Measurements from ENCODE around the gene BBX.

The BBX gene

DNA sequence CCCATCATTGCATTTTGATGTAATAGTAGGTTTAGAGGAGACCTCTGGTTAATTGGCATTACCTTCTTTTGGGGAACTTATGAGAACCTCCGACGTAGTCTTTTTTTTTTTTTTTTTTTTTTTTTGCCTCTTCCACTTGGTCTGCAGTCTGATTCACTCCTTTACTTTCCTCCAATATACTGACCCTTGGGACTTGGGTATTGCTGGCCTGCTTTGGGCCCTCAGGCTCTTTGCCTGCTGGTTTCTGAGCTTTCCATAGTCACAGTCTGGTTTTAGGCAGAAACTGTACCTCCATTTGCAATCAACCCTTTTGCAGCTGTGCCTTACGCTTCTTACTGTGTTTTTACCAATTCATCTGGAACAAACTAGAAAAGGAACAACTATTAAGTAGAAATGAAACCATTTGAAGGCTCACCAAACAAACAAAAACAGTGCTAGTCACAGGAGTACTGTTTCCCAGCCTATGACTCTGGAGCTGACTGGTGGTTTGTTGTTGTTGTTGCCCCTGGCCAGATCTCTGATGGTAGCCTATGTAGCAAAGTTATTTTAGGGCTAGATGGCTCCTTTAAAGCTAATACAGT is 272.8 kb downstream of the BBX start:
- DNase-seq (ENCODE audit: low read depth in 1 of 2, low spot score in 1 of 2), result no peak

DNA sequence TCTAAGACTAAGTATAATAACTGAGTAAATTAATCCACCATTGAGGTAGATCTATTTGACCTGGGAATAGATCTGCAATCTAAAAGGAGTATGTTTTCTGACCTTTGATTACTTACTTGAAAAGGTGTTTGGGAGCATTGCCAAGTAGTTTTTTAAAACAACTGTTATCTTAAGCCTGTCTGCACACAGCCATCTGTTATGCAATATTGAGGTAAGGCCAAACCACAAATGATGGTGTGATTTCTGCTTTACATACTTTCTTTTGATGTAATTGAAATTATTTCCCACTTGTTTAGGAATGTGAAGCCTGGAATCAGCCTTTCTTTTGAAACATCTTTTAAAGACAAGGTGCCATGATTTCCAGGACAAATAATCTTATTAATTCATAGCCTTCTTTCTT is 274.0 kb downstream of the BBX start:
- DNase-seq (ENCODE audit: low read depth in 1 of 2, low spot score in 1 of 2), result no peak

DNA sequence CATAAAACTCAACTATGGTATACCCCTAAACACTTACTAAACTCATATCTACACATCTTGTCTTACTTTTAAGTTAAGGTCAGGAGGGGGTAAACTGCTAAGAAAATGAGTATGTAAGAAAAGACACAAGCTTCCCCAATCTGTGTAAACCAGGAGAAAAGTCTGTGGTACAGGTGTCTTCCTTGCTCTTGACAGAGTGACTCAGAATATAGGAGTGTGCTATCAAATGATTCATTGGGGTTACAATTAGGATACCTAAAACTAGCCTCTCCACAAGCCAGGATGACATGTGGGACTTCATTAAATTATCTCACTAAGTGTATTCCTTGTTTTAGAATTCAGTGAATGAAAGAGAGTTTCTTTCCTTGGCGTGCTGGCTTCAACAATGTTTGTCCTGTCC is 274.8 kb downstream of the BBX start:
- no peak for DNase-seq (ENCODE audit: low read depth in 1 of 2, low spot score in 1 of 2)

DNA sequence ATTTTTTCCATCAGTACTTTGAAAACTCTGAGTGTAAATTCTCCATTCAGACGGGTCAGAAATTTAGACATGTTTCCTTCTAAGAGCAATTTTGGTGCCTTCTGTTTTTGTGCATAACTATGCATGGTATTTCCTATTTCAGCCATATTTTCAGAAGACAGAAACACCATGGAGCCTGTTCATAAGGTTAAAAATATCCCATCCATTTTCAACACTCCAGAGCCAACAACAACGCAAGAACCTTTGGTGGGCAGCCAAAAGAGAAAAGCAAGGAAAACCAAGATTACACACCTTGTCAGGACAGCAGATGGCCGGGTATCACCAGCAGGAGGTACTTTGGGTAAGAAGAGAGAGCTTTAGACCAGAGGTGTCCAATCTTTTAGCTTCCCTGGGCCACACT is 275.6 kb downstream of the BBX start:
- no peak for DNase-seq (ENCODE audit: low read depth in 1 of 2, low spot score in 1 of 2)

DNA sequence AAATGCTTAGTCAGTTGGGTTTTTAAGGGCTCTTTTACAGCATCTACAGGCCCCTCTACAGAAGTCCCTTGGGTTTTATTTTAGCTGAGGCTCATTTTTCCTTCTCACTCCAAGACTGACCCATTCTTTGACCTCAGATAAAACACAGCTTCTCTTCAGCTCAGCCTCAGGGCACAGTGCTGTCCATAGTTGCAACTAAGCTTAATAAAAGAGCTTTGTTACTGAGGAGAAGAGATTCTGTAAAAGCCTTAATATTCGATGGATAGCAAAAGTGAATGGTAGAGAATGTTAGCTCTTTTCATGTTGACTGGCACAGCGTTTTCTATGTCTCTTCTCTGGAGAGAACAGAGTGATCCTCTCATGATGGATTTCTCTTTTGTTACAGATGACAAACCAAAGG is 277.9 kb downstream of the BBX start:
- DNase-seq (ENCODE audit: low read depth in 1 of 2, low spot score in 1 of 2), result no peak

DNA sequence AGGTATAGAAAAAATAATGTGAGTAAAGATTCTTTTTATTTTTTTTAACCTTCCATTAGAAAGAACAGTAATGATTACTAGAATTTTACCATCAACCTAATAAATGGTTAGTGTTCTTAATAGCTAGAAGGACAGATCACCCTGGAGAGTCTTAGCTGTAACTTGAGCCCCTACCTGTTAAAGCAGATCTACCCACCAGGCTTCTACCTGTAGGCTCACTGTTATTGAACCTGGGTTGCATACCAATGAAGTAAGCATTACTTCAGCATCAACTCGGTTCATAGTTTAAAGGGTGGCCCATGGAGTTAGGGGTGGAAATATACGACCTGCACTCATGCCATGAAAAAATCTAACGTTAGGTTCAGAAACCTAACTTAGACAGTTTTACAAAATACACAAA is 280.4 kb downstream of the BBX start:
- no peak for DNase-seq (ENCODE audit: low read depth in 1 of 2, low spot score in 1 of 2)

DNA sequence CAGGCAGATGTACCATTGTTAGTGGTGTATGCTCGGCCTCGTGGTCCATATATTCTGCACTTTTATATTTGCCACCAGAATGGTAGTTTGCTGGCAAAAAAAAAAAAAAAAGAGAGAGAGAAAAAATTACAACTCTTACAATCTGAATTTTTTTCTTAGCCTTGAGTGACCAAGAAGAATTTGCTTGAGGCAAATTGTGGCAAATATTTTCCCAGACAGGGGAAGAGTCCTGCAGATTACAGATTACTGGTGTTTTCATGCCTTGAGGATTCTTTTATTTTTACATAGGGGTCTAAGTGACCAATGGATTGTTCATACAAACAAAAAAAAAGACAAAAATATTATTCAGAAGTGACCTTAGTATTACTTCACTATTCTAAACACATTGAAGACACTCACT is 283.3 kb downstream of the BBX start:
- no peak for DNase-seq (ENCODE audit: low read depth in 1 of 2, low spot score in 1 of 2)

DNA sequence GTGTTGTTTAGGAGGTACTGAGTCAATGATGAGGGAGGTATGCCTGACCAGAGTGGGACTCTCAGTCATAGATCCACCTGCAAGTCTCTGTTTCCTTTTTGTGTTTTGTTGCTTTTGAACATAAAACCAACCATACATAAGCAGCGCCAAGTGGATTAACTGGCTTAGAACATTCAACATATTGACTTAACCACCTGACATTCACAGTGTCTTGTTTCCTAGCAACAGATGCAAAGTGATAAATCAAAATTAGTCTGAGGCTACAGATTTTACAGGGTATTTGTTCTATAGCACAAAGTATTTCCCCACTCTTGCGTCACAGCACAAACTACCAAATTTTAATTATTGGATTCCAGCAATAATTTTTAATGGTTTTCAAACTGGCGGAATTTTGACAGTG is 283.8 kb downstream of the BBX start:
- DNase-seq (ENCODE audit: low read depth in 1 of 2, low spot score in 1 of 2), result no peak

DNA sequence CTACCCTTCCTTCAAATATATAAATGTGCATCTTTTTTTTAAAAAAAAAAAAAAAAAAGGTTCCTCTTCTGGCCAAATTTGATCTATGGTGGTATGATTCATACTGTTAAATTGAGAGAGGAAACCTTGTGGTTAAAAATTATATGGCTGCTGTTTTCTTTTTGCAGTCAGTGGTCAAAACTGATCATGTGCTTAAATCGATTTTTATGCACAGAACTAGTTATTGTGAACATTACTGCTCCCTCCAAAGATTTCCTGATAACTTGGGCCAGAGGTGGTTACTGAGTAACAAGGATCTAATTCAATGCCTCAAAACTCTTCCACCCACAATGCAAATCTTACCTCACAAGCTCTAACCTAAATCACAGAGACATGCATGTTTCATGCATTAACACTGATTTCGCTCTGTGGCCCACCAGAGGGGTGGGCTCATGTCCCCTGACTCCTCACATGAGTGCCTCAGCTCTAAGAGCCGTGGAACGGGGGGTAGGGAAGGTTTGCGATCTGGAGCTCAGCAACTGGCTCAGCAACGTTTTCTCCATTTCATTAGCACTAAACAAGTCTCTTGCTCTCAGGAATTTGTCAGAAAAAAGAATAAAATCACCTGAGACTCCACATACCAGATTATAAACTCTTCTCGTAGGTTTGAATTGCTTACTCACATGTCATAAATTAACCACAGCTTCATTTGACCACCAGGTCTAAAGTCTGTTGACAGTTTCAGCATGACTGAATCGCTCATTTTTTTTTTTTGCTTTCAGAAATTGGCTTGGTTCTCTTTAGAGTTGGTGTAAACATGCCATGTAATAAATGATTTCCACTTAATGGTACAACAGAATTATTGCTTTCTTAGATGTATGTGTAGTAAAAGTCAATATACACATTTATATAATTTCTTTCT is 287.7 kb downstream of the BBX start:
- no peak for DNase-seq (ENCODE audit: low read depth in 1 of 2, low spot score in 1 of 2)

DNA sequence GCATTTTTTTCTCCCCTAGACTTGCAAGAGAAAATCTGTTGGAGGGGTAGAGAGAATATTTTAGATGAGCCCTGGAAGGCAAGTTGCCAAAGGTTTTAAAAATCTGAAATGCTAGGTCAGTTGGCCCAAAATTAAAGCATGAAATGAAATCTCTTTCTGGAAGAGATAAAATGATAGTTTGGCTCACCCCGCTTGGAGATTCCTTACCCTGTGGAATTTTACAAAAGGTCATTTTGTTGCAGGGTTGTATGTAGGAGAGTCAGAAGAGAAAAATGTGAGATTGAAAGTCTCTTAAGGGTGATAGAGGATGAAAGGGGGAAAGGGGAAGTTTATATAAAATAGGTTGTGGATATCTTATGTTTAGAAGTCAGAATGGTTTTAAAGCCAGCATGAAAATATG is 290.3 kb downstream of the BBX start:
- no peak for DNase-seq (ENCODE audit: low read depth in 1 of 2, low spot score in 1 of 2)

DNA sequence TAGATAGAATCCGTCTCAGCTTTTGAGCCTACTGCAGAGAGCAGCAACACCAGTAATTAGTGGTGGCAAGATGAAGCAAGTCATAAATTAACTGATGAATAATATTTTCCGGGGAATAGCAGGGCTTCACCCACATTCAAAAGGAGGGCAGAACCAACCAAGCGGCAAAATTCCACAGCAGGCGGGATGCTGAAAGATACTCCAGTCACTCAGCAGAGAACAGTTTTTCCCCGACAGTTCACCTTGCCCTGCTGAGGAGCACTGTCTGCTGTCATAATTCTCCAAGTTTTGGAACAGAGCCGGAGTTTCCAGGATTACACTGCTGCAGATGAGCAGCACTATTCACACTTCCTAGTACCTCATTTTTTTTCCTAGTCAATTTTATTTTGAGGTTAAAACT is 293.3 kb downstream of the BBX start:
- DNase-seq (ENCODE audit: low read depth in 1 of 2, low spot score in 1 of 2), result no peak

DNA sequence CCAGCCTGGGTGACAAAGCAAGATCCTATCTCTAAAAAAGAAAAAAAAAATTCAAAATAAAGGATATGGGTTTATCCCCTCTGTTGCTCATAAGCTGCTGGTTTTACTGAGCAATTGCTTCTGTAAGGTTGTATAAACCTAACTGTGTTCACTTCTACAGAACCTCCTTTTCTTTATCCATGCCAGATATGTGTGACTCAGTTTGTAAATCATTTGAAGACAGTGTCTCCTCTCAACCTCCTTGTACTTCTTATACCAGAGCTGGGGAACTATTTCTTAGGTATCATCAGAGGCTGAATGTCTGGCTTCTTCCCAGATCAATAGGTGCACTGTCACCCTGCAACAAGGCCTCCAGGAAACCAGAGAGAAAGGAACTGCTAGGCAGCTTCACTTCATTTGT is 294.3 kb downstream of the BBX start:
- no peak for DNase-seq (ENCODE audit: low read depth in 1 of 2, low spot score in 1 of 2)

DNA sequence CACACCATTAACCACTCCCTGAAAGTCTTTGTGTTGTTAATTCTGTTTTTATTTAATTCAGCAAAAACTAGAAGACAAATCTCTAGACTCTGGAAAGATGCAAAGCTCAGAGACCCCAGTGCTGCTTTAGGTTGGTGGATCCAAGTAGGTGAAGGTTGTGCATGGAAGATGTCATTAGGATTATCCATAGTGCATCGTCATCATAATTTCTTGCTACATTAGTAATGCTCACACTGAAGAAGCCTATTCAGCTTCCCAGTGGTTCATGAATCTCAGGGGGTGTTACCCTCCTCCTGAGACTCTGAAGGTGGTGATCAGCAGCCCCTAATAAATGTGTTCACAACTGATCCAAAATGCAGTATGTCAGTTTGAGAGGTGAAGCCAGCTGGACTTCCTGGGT is 295.3 kb downstream of the BBX start:
- no peak for DNase-seq (ENCODE audit: low read depth in 1 of 2, low spot score in 1 of 2)

DNA sequence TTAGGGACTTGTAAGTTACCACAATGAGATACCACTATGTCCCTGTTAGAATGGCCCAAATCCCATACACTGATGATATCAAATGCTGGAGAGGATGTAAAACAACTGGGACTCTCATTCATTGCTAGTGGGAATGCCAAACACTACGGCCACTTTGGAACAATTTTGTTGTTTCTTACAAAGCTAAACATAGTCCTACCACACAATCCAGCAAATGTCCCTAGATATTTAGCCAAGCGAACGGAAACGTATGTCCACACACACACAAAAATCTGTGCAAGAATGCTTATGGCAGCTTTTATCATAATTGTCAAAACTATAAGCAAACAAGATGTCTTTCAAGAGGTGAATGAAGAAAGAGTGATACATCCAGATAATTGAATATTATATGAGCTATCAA is 296.9 kb downstream of the BBX start:
- DNase-seq (ENCODE audit: low read depth in 1 of 2, low spot score in 1 of 2), result no peak

DNA sequence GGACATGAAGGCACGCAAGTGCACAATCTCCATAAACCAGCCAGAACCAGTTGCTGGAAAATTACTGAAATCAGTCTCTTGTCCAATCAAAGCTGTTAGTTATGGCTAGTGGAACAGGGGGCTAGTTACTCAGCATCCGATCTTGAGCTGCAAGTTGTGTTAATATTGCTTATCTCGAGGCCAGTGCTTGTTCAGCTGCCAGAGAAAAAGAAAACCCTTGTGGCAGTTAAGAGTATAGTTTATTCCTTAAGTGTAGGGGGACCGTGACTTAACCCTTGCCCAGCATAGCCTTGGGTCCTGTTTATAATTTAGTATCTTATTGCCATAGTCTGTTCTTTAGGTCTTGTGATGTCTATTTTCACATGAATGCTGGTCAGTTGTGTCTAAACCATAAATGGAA is 299.5 kb downstream of the BBX start:
- DNase-seq (ENCODE audit: low read depth in 1 of 2, low spot score in 1 of 2), result no peak

DNA sequence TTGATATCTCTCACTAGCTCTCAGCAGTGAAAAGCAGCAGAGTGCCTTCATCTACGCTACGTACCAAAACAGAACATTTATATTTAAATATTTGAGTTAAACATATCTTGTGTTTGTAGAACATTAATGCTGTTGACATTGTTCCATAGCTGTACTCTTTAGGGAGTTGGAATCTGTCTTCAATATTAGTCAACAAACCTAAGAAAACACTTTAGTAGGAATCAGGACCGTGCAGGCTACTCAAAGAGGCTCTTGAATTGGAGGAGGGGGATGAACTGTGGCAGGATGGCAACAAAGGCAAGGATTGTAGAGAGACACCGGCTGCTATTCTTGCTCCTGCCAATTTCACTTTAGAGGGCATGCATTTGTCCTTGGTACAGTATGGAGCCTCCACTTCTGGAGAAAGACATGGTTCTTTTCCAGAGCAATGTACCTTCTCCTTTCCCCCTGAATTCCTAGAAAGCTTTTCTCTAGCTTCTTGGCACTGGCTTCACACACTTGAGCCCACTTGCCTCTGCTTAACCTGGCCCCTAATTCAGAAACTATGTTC is 302.1 kb downstream of the BBX start:
- no peak for DNase-seq (ENCODE audit: low read depth in 1 of 2, low spot score in 1 of 2)

DNA sequence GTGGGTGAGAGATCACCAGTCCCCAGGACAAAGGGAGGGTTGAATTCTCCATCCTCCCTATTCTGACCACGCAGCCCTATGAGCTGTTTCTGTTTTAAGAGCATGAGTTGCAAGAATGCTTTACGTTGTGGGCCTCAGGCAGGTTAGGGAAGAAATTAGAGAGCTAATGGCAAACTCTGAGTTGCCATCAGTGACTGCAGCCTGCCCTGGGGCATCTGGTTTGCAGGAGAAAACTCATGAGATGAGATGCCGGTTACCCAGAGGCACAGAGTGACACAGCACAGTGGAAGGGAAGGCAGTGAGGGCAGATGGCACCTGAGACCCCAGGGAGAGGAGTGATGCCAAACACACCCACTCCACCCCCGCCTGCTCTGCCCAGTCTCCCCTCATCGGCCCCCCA is 302.8 kb downstream of the BBX start:
- no peak for DNase-seq (ENCODE audit: low read depth in 1 of 2, low spot score in 1 of 2)

DNA sequence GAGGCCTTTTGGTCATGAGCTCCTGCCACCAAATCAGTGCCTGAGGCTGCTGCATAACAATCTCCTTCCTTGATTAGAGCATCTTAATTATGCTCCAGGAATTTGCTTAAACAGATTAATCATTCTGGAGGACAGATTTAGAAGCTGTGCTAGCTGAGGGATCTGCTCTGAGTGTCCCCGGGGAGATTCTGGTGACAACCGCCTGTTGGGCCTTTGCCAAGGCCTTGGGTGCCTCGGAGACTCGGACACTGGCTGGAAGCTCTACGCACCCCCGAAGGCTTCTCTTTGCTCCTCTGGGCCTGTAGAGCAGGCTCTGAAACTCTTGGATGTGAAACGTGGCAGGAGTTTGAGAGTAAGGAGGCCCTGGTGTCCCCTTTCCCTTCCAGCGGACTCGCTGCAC is 304.0 kb downstream of the BBX start:
- DNase-seq (ENCODE audit: low read depth in 1 of 2, low spot score in 1 of 2), result no peak

DNA sequence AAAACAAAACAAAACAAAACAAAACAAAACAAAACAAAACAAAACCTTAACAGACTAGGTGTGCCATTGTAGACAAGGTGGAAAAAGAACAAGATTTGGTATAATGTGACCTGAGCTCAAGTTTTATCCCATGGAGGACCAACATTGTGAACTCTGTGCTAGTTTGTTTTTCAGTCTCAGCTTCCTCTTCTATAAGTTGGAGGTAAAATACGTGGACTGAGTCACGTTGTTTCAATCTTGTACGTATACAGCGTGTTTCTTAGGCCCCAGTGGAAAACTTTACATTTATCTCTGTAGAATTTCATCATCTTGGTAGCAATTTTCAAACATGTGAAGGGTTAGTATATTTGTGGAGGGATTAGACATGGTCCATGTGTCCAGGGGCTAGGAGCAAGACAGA is 306.4 kb downstream of the BBX start:
- DNase-seq (ENCODE audit: low read depth in 1 of 2, low spot score in 1 of 2), result no peak

DNA sequence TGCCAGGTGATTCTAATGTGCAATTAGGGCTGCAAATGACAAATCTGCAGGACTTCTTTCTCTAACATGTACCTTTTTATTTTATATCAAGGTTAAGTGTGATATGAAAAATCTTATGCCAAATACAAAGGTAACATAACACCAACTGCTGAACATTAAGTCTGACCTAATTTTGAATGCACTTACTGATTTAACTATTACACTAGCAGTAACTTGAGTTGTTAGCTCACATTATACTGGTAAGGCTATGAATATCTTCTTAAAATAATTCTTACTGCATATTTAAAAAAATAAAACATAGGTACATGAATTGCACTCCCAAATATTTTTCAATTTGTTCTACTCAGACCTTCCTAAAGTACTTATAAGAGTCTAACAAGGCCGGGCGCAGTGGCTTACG is 308.8 kb downstream of the BBX start:
- no peak for DNase-seq (ENCODE audit: low read depth in 1 of 2, low spot score in 1 of 2)

DNA sequence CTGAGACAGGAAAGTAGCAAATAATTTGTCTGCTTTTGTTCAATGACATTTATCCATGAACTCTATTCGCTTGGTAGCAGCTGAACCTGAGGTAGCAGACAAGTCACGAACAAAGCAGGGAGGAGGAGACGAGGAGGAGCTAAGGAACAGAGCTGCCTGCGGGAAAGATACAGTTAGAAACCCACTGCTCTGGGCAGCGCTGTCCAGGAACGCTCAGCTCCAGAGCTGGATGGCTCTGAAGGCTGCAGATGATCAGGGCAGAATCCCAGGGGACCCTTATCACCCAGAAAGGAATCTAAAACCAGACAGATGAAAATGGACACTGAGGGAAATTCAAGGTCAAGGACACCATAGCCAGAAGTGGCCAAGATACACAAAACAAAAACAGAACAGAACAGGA is 310.3 kb downstream of the BBX start:
- DNase-seq (ENCODE audit: low read depth in 1 of 2, low spot score in 1 of 2), result no peak

DNA sequence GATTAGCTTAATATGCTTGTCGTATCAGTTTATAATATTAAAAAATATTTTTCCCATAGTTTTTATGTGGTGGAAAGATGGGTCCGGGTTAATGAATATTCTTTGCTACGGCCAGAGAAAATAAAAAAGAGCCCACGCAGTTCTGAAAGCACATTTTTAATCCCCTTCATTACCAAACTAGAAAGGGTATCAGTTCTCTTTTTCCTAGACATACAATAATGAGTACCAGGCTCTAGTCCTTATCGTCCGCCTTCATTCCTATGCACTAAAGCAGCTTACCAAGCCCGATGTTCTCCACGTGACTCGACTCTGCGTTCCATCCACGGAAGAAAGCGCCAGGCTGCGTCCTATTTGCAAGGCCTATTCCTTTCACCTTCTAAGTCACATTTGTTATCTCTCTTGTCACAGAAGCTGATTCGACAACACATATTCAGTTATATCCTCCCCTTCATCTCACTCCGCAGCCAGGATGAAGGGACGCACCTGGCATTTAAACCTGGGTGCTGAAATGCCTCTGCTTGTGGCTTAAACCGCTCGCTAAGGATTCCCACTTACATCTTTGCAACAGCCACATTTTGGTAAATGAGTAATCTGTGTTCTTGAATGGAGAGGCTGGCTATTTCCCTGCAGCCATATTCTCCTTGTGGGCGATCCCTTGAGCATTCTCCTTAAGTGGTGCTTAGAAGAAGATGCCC is 311.1 kb downstream of the BBX start:
- no peak for DNase-seq (ENCODE audit: low read depth in 1 of 2, low spot score in 1 of 2)
